B cell (primary cell): Measurements from ENCODE around the gene LHX1.

Experiments used
- EZH2 ChIP-seq: IDR thresholded peaks from 2 replicates; pipeline ENCODE4 v1.6.1; 2012; ENCODE audit warnings: borderline replicate concordance, low read depth, mild to moderate bottlenecking, moderate library complexity, low read length; ENCODE audit not compliant: insufficient read depth, poor library complexity, severe bottlenecking
- TF ChIP-seq, protein P1 (sequence below): fragments of 200-600 bp; IDR thresholded peaks from one replicate; pipeline ENCODE4 v1.8.0; 2022; ENCODE audit warnings: antibody characterized with exemption, mild to moderate bottlenecking

DNA sequence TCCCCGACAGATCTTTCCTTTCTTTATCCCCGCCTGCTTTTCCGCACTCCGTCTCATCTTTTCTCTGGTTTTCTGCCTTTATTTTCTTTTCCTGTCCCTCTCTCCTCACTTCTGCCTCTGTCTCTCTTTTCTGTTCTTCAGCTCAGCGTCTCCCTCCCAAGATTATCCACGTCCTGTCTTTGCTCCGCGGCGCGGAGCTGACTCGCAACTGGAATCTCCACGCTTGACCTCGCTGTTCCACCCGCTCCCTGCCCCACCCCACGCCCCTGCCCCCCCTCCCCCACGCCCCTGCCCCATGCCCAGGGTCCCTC lies 4.9 kb upstream of the LHX1 start:
- TF ChIP-seq, protein P1, sequence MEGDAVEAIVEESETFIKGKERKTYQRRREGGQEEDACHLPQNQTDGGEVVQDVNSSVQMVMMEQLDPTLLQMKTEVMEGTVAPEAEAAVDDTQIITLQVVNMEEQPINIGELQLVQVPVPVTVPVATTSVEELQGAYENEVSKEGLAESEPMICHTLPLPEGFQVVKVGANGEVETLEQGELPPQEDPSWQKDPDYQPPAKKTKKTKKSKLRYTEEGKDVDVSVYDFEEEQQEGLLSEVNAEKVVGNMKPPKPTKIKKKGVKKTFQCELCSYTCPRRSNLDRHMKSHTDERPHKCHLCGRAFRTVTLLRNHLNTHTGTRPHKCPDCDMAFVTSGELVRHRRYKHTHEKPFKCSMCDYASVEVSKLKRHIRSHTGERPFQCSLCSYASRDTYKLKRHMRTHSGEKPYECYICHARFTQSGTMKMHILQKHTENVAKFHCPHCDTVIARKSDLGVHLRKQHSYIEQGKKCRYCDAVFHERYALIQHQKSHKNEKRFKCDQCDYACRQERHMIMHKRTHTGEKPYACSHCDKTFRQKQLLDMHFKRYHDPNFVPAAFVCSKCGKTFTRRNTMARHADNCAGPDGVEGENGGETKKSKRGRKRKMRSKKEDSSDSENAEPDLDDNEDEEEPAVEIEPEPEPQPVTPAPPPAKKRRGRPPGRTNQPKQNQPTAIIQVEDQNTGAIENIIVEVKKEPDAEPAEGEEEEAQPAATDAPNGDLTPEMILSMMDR, result no peak
- no peak for TF ChIP-seq EZH2
